Thyroid gland (tissue), 4 donors: ENCODE data around the gene BRD3OS.

Experiments used
- CTCF ChIP-seq, 6 experiments: fragments of 200-600 bp in 3 of 6; fragments of 450-650 bp in 3 of 6; sonication (generic) in 3 of 6; IDR thresholded peaks; one replicate each; pipeline ENCODE4 v1.5.1; 2016 to 2019; ENCODE audit warnings: antibody characterized with exemption in 6 of 6, mild to moderate bottlenecking in 2 of 6, inconsistent platforms in 1 of 6, moderate library complexity in 1 of 6
- POLR2A ChIP-seq, 2 donors: fragments of 450-650 bp; IDR thresholded peaks; one replicate each; pipeline ENCODE4 v1.6.1; 2017; ENCODE audit warnings: antibody characterized with exemption in 2 of 2, mild to moderate bottlenecking in 2 of 2, moderate library complexity in 1 of 2

GRCh38 chr9:134069480-134070399, 44.5 kb downstream of the BRD3OS start:
- TF ChIP-seq CTCF (IDR thresholded peaks at IDR 0.05) (no peak), POLR2A (IDR thresholded peaks at IDR 0.05) (no peak)
